CD4-positive, alpha-beta T cell treated with Interleukin-12 subunit alpha and Interleukin-12 subunit beta, for 1 hour (primary cell): Measurements from ENCODE around the gene PDE4D.
"Not testable (repeated sequence)": the region's sequence is repeated elsewhere in the genome, so short reads cannot be mapped to it uniquely, and the experiment has no call there.

Source experiments
- DNase-seq: peaks from one replicate; pipeline ENCODE4 v3.0.0-alpha.2; 2020

PDE4D gene

DNA sequence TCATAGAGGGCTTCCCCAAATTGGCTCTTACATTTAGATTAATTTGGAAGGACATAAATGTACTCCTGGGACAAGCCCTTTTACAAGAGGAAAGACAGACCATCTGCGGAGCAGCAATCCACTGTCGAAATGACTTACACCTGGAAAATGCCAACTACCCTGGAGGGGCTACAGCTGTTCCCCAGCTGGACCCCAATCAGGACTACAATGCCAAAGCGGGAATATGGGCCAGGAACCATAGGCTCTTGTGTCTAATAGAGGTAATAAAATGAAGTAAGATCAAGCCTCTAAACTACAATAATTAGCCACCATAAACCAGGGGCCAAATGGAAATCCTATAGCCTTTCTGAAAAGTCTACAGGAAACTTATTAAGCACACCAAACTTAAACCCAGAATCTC, 581.3 kb downstream of the PDE4D start:
- no peak for DNase-seq

DNA sequence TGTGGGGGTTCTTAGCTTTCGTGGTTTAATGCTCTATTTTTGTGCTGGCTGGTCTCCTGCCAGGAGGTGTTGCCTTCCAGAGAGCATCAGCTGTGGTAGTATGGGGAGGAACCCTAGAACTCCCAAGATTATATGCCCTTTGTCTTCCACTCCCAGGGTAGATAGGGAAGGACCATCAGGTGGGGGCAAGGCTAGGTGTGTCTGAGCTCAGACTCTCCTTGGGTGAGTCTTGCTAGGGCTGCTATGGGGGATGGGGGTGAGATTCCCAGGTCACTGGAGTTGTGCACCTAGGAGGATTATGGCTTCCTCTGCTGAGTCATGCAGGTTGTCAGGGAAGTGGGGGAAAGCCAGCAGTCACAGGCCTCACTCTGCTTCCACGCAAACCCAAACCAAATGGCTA, 584.8 kb downstream of the PDE4D start:
- not testable (repeated sequence) for DNase-seq

DNA sequence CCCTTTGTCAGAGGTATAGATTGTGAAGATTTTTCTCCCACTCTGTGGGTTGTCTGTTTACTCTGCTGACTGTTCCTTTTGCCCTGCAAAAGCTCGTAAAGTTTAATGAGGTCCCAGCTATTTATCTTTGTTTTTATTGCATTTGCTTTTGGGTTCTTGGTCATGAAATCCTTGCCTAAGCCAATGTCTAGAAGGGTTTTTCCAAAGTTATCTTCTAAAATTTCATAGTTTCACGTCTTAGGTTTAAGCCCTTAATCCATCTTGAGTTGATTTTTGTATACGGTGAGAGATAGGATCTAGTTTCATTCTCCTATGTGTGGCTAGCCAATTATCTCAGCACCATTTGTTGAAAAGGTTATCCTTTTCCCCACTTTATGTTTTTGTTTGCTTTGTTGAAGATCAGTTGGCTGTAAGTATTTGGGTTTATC, 590.2 kb downstream of the PDE4D start:
- not testable (repeated sequence) for DNase-seq

DNA sequence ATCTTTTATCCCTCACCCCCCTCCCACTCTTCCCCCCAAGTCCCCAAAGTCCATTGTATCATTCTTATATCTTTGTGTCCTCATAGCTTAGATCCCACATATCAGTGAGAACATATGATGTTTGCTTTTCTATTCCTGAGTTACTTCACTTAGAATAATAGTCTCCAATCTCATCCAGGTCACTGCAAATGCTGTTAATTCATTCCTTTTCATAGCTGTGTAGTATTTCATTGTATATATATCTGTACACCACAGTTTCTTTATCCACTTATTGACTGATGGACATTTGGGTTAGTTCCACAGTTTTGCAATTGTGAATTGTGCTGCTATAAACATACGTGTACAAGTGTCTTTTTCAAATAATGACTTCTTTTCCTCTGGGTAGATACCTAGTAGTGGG, 591.0 kb downstream of the PDE4D start:
- DNase-seq, result not testable (repeated sequence)

DNA sequence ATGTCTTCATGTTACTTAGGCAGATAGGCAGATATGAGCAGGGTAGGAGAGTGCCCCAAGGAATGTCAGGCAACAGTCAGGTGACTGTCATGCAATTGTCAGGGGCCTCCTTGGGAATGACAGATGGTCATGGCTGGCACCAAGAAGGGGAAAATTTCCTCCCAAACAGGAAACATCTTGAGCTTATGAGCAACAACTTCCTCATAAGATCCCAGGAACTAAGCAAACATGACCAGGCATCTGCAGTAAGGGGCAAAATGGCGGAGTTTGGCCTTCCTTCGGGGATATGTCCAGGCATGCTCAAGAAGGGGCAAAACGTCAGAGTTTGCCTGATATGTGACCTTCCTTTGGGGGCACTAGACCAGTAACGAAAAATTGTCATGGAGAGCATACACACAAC, 591.8 kb downstream of the PDE4D start:
- no peak for DNase-seq

DNA sequence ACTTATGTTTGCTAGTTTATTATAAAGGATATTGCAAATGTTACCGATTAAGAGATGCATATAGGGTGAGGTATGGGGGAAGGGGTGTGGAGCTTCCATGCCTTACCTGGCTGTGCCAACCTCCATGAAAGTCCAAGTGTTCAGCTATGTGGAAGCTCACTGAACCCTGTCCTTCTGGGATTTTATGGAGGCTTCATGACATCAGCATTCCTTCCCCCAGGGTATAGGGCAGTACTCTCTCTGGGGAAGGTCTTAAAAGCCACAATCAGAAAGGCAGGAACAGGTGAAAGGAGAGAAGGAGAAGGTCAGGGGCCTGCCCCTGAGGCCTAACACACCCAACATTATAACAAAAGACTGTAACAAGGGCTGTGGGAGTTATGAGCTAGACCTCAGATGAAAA, 592.6 kb downstream of the PDE4D start:
- no peak for DNase-seq

DNA sequence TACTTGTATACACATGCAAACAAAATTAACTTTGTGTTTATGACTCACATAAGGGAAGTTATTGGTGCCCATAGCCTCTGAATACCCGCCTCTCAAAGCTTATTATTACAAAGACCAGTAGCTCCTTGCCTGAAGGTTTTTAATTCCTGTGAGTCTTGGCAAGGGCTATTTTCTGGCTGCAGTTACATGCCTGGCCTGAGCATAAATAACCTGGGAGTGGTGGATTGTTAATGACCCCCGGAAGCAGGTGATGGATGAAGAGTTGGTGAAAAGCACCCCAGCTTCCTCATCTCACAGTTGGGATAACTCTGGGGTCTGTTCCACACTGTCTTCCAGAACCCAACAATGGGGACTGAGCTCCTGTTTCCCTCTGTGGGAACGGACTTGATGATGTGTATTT, 594.5 kb downstream of the PDE4D start:
- DNase-seq, result no peak

DNA sequence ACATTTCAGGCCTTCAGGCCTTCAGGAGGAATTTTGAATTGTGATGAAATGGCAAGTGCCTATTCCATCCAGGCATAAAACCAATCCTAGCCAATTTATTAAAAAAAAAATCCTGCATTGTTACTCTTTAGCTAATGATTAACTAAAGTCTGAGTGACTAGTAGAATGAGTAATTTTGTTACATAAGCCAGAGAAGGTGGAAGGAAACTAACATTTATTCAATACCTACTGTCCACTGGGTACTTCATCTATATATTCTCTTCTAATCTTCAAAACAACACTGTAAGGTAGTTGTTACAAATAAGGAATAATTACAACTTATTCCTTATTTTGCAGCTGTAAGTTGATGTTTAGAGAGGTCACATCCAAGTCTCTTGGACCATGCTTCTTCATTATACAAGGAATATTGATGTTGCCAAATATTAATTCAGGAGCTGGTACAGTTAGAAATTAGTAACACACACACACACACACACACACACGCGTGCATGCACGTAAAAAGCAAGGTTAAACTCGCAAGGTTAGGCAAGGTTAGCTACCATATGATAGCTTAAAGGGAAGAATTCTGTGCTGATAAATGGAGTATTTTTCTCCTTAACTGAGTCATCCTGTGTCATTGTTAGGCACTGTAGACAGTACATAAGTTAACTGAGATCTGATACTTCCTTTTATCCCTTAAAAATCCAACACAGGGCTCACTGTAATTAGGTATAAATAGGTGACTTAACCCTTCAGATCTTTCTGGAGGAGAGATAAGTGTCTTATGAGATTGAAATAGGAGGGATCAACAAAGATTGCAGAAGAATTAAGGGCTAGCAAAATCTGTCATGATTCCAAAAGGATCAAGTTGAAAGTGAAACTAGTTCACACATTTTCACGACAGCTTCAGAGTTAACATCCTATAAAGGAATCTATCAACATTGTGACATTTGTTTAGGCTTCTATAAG, 596.9 kb downstream of the PDE4D start:
- no peak for DNase-seq

DNA sequence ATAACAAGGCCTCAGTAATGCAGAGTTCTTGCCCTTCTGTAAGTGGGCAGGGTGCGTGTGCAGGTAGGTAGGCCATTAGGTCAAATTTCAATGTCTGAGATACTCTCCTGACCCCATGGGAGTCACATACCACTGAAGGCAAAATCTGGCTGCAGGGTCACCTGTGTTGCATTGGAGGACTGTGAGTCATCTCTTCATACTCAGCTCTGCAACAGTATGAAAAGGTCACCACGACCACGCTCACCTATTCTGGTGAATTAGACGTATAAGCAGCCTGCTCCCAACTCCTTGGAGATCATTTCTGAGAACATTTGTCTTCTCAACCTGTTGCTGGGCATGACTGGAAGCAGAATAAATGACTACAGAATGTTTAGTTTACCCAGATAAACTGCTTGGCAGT, 599.8 kb downstream of the PDE4D start:
- no peak for DNase-seq

DNA sequence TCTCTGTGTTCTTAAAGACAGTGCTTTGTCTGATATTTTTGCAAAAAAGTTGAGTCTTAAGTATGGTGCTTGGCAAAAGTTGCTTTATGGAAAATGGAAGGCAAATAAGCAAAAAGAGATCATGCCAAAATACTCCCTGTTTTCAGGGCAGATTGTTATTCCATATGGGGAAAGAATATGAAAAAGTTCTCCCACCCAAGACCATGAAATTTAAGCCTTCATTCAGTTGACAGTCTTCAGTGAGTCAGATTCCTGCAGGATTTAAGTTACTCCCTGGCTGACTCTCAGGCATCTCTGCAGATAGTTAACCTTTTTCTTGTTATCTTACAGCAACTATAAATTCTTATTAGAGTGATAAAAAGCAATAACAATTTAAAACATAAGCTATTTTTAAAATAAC, 601.6 kb downstream of the PDE4D start:
- DNase-seq, result no peak

DNA sequence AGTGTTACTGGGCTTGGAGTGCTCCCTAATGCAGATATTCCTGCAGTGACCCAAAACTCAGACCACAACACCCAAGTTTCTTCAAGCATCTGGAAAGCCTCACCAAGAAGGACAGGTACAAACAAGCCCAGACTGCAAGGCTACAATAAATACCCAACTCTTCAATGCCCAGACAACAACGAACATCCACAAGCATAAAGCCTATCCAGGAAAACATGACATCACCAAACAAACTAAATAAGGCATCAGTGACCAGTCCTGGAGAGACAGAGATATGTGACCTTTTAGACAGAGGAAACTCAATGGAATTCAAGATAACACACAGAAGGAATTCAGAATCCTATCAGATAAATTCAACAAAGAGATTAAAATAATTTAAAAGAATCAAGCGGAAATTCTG, 605.6 kb downstream of the PDE4D start:
- DNase-seq, result no peak

DNA sequence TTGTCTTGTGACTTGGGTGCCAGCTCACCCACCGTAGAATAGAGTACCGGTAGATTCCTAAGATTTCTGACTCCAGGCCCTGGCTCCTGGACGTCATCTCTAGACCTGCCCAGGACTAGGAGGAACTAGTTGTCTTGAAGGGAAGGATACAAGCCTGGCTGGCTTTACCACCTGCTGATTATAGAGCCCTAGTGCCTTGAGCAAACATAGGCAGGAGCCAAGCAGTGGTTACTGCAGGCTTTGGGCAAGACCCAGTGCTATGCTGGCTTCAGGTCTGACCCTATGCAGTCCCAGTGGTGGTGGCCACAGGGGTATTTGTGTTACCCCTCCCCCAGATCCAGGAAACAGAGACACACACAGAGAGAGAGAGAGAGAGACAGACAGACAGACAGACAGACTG, 606.2 kb downstream of the PDE4D start:
- DNase-seq, result no peak

DNA sequence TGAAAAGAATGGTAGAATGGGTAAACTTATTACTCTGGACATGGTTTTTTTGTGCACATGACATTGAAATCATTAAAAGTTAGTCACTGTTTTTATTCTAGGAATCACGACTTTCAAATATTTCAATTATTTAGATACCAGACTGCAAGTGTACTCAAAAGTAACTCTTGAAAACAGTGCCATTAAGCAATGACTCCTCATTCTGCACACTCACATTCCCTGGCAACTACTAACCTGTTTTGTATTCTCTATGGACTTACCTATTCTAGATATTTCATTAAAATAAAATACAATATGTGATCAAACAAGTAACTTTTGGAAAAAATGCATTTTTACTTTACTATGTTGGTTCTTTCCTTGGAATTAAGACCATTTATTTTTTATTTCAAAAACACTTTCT, 607.0 kb downstream of the PDE4D start:
- no peak for DNase-seq

DNA sequence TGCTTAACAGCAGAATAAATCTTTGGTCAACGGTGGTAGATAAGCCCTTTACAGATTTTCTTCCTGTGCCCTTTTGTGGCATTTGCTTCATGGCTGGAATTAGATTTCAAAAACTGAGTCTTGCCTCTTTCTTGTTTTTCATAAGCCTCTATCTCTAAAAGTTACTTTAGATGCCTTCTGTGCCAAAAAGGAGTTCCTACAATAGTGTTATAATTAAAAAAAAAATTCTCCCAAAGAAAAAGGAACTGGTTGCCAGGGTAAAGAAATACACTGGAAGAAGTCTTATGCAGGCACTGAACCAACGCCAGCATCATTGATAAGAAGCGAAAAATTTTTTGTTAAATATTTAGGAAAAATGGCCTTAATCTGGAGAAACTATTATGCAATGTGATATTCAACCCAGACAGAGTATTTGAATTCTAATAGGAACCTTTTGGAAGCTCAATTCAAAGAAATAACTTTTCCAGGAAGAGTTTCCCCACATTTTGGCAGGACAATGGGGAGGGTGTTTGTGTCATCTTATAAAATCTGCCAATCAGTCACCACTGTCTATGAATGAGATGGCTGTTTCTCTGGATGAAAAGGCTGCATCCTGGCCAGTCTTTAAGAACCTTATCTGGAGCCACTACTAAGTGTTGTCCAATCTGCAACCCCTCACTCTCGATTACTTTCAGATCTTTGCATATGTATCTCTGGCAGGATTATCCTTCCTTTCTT, 608.1 kb downstream of the PDE4D start:
- DNase-seq, result no peak

DNA sequence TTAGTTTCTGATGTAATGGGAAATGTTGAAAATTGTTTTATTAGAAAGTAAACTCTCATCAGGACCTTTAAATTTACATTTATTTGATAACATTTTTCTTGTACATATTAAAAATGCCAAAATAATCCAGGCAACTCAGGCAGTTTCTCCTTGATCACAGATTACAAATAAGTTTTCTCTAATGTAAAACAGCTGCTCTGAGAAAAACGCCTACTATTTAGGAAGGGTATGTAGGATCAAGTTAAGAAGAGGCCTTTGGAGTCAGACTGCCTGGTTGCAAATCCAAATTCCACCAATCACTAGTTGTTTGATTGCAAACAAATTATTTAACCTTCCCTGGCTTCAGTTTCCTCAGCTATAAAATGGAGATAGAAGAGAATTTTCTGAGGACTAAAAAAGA, 610.8 kb downstream of the PDE4D start:
- no peak for DNase-seq

DNA sequence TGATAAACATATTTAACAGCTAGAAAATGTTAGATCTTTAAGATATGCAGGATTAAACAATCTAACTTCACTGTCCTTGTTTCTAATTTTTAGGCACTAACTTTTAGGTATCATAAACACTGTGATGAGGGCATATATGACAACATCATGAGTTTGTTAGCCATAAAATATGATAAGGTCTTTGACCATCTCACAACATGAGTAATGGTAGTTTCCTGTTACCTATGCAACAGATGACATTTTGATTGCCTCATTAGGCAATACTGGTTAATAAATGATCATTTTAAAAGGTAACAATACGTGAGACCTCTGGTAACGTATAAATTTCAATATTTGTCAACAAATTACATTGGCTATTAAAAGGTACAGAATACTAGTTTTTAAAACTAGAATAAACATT, 613.5 kb downstream of the PDE4D start:
- no peak for DNase-seq

DNA sequence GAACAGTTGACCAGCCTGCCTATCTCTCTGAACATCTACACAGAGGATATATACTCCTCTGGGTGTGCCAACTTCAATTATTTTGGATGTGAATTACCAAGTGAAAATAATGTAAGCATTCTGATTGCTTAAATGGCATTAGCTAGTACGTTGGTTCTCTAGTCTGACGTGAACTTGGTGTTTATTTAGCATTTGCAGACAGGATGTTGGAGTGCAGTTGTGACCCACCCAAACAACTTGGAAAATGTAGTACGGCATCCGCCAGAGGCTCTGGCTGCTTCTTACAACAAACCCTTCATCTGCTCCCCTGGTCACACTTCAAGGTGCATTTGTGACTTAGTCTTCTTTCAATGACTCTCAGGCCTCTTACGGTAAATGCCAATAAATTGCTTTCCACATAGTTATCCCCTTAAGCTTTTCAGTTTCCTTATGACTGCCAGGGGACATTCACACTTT, 616.6 kb downstream of the PDE4D start:
- no peak for DNase-seq

DNA sequence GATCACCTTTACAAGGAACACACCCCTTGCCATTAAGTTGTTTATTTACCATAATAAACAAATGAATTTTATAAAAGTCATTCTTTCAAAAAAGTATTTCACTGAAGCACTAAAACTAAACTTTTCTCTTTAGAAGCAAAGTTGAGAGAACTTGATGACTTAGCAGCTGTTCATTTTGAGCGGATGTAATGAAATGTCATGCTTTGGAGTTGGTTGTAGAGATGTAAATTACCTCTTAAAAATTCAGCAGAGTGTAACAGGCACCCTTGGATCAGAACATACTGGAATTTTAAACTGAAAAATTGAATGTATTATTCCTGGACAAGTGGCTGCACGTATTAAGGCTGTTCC, 617.2 kb downstream of the PDE4D start:
- DNase-seq, result no peak

DNA sequence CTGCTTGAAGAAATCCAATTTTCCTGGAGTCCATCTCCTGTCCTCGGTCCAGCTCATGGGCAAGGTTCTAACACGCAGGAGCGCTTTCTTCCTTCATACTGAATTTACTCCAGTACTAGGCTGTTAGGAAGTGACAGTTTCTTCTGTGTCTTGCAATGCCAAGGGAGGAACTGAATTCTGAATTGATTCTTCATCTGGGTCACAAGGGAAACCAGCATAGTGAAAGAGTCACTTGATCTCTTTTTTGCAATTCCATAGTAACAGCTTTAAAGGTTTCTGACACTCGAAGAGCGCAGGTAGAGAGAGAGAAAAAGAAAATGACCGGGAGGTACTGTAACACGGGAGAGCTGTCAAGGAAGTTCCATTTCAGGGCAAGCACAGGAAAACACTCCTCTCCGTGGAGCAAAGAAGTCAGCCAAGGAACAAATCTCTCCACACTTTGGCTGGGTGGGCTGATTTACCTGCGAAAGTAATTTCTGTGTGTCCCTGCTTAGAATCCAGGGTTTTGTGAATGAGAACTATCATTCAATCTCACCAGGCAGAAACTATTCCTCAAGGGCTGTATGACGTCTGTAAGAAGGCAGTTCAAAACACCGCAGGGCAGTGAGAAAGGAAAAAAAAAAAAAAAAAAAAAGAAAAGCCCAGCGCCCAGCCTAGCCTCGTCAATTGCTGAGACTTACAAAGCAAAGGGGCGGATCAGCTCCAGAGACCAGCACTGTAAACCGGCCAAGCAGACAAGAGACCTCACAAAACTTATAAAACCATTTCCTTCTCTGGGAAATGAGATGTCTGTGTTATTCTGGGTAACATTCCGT, 617.8 kb downstream of the PDE4D start:
- DNase-seq, result no peak

DNA sequence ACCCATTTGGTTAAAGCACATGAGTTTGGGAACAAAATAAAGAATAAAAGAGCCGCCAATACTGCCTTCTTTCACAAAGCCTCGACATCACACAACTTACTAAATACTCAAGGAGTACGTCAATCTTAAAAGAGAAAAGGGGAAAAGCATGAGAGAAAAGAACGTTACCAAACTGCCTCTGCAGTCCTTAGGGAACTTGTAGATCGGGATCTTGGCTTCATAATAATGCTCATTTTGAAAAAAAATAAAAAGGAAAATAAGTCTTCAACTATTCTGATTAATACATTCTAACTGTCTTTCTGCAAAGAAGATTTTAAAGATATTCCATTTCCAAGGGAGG, 618.4 kb downstream of the PDE4D start:
- no peak for DNase-seq

DNA sequence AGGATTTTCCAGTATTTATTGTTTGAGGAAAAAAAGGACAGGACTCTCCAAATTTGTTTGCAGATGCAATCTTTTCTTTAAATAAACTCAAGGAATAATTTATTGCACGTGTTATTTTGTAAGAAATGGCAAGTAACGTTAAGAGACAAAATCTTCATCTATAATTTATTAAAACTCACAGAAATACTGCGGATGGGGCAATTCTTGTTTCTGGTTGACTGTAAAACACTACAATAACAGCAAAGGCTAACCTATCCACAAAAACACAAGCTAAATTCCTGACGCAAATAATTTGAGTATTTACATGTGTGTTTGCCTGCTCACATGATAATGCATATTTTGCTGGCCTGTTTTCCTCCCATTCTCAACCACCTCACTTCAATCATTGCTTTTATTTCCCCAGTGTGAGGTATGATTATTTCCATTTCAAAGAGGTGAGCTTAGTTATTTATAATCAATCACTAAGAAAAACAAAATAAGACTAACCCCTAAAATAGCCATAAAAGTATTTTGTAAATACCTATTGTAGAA, 619.4 kb downstream of the PDE4D start:
- DNase-seq, result no peak

DNA sequence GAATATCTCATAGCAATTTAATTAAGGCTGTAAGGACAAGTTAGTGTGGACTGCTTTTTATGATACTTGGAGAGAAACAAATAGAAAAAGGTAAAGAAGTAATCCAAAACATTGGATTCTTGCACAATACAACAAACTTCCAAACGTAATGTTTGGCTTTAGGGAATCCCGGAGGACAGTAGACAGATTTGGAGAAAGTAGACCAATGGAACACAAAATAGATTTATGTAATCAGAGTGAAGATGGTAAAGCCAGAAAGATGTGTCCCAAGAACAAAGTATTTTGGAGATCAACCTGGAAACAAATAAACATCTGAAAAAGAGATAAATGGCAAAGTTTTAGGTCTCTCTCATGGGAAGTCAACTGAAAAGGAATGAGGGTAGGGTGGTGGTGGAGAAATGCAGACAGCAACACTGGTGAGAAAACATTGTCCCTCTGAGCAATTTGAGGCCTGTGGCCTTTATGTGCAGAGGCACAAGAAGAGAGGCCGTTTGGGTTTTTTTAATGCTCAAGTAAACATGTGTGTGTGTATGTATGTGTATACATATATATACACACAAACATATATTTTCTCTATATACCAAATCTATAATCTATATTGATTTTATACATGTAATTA, 620.6 kb downstream of the PDE4D start:
- DNase-seq, result no peak
